HCT116 (cell line): ENCODE data around the gene DLX3. TPM values are rescaled to one million over a fixed set of nuclear protein-coding genes. Genes with fewer than 3 reads are reported as not detected.

ENCODE experiments used
- ATAC-seq: fragments of 200-7000 bp; cut with Tn5 transposase; 2 replicates; pipeline ENCODE4 v1.9.1; 2020; ENCODE audit warnings: mild to moderate bottlenecking, moderate library complexity
- BruUV-seq: library from RNA; stranded (reverse); fragments of 400-500 nt; replicated peaks from 2 replicates; lab custom pipeline; 2021; lab: Mats Ljungman, UMichigan
- CTCF ChIA-PET: fragments of 300-600 bp; sonication (Branson Sonifier 250); formaldehyde crosslinking; loops from one replicate; lab custom pipeline; 2021; ENCODE audit warnings: antibody characterized with exemption; lab: Charles Lee
- POLR2A ChIA-PET: fragments of 300-600, 350-600 bp; sonication (Branson Sonifier 250); formaldehyde crosslinking; loops from one replicate; lab custom pipeline; 2021; ENCODE audit warnings: antibody characterized with exemption; lab: Charles Lee
- RAD21 ChIA-PET, 2 experiments: fragments of 300-600 bp; sonication (Branson Sonifier 250); formaldehyde crosslinking; loops; one replicate each; lab custom pipeline; 2023; ENCODE audit warnings: low total read pairs in 2 of 2; ENCODE audit not compliant: uncharacterized antibody in 2 of 2, unreplicated experiment in 2 of 2, low non-redundant PET in 1 of 2; lab: Charles Lee
- DNase-seq: peaks from one replicate; pipeline ENCODE4 v3.0.0-alpha.2; 2010; ENCODE audit warnings: low read depth, low spot score
- H2AFZ ChIP-seq: fragments of 200-600 bp; shearing (Covaris generic), sonication (generic); 2 replicates; pipeline ENCODE4 v1.6.1; 2017; ENCODE audit warnings: low read depth, mixed run types, mixed read lengths, antibody characterized with exemption, low read length; ENCODE audit not compliant: poor library complexity, severe bottlenecking
- H3K27ac ChIP-seq: 2 replicates; pipeline ENCODE4 v1.5.1; 2012; ENCODE audit warnings: low read depth, low read length
- H3K27me3 ChIP-seq: fragments of 200-600 bp; sonication (generic); 2 replicates; pipeline ENCODE4 v1.6.1; 2016; ENCODE audit warnings: mixed run types, low read length, mixed read lengths; ENCODE audit not compliant: insufficient read depth
- H3K36me3 ChIP-seq, 2 experiments: fragments of 200-500 bp in 1 of 2; fragments of 200-600 bp in 1 of 2; sonication (Bioruptor generic) in 1 of 2; sonication (generic) in 1 of 2; 2 replicates each; pipeline versions ENCODE4 v1.5.1 to v1.6.1; 2014 to 2016; ENCODE audit warnings: low read length in 2 of 2, inconsistent platforms in 1 of 2, mixed read lengths in 1 of 2, mixed run types in 1 of 2; ENCODE audit not compliant: insufficient read depth in 2 of 2, control insufficient read depth in 1 of 2
- H3K4me1 ChIP-seq, 2 experiments: fragments of 200-600 bp in 1 of 2; sonication (generic) in 1 of 2; 2 replicates each; pipeline versions ENCODE4 v1.5.1 to v1.6.1; 2012 to 2017; ENCODE audit warnings: low read length in 2 of 2, inconsistent platforms in 1 of 2, mild to moderate bottlenecking in 1 of 2, mixed read lengths in 1 of 2, mixed run types in 1 of 2, moderate library complexity in 1 of 2; ENCODE audit not compliant: insufficient read depth in 2 of 2, control insufficient read depth in 1 of 2
- H3K4me2 ChIP-seq: fragments of 200-600 bp; sonication (generic); 2 replicates; pipeline ENCODE4 v1.6.1; 2017; ENCODE audit warnings: mixed run types, low read length, mixed read lengths
- H3K4me3 ChIP-seq, 2 experiments: fragments of 200-600 bp in 1 of 2; sonication (generic) in 1 of 2; replicated peaks in 1 of 2; 2 replicates each; pipeline ENCODE4 v1.5.1; 2011 to 2016; ENCODE audit warnings: low read length in 2 of 2, control low read depth in 1 of 2, low read depth in 1 of 2, mild to moderate bottlenecking in 1 of 2, mixed read lengths in 1 of 2, mixed run types in 1 of 2
- H3K79me2 ChIP-seq: fragments of 200-600 bp; sonication (generic); 2 replicates; pipeline ENCODE4 v1.6.1; 2017; ENCODE audit warnings: mild to moderate bottlenecking, mixed run types, low read length, moderate library complexity, mixed read lengths; ENCODE audit not compliant: insufficient read depth
- H3K9ac ChIP-seq: fragments of 200-600 bp; sonication (generic); 2 replicates; pipeline ENCODE4 v1.6.1; 2016; ENCODE audit warnings: low read length, mixed read lengths
- H3K9me2 ChIP-seq: fragments of 200-600 bp; sonication (generic), shearing (Covaris generic); 2 replicates; pipeline ENCODE4 v1.6.1; 2017; ENCODE audit warnings: mixed run types, mild to moderate bottlenecking, moderate library complexity; ENCODE audit not compliant: insufficient read depth
- H3K9me3 ChIP-seq, 2 experiments: fragments of 200-500 bp in 1 of 2; fragments of 200-600 bp in 1 of 2; sonication (Bioruptor generic) in 1 of 2; sonication (generic) in 1 of 2; 2 replicates each; pipeline ENCODE4 v1.6.1; 2014 to 2017; ENCODE audit warnings: low read length in 2 of 2, mixed read lengths in 2 of 2, inconsistent platforms in 1 of 2, low read depth in 1 of 2, mild to moderate bottlenecking in 1 of 2, mixed run types in 1 of 2, moderate library complexity in 1 of 2; ENCODE audit not compliant: control insufficient read depth in 1 of 2, insufficient read depth in 1 of 2
- H4K20me1 ChIP-seq: fragments of 200-600 bp; sonication (generic), shearing (Covaris generic); 2 replicates; pipeline ENCODE4 v1.6.1; 2017; ENCODE audit warnings: mixed run types, mild to moderate bottlenecking, moderate library complexity; ENCODE audit not compliant: insufficient read depth
- CBX3 ChIP-seq: IDR thresholded peaks from 2 replicates; pipeline ENCODE4 v1.6.1; 2012; ENCODE audit warnings: low read depth
- CEBPB ChIP-seq: IDR thresholded peaks from 2 replicates; pipeline ENCODE4 v1.6.1; 2012; ENCODE audit warnings: low read depth
- EGR1 ChIP-seq: IDR thresholded peaks from 2 replicates; pipeline ENCODE4 v1.6.1; 2012; ENCODE audit warnings: low read depth
- JUND ChIP-seq: IDR thresholded peaks from 2 replicates; pipeline ENCODE4 v1.6.1; 2012
- POLR2A ChIP-seq: IDR thresholded peaks from 2 replicates; pipeline ENCODE4 v1.7.0; 2011; ENCODE audit warnings: borderline replicate concordance; ENCODE audit not compliant: insufficient read depth, insufficient read length; ENCODE audit errors: extremely low read depth
- REST ChIP-seq: IDR thresholded peaks from 2 replicates; pipeline ENCODE4 v1.6.1; 2012; ENCODE audit warnings: low read depth
- SIN3A ChIP-seq: IDR thresholded peaks from 2 replicates; pipeline ENCODE4 v1.6.1; 2012; ENCODE audit warnings: low read depth
- SP1 ChIP-seq: IDR thresholded peaks from 2 replicates; pipeline ENCODE4 v1.6.1; 2012; ENCODE audit warnings: low read depth
- SRF ChIP-seq: IDR thresholded peaks from 2 replicates; pipeline ENCODE4 v1.6.1; 2012; ENCODE audit warnings: low read depth
- ZFX ChIP-seq: fragments of 450-650 bp; IDR thresholded peaks from 2 replicates; pipeline ENCODE4 v1.6.1; 2017
- intact Hi-C: fragments of 100-400 bp; cut with micrococcal nuclease; formaldehyde crosslinking; loops from 2 replicates; pipeline ENCODE4 v1.10.0; 2022
- total RNA-seq: library from RNA; stranded (reverse); gene quantifications from one replicate; pipeline ENCODE4 v1.2.1, GENCODE V29; 2021; ENCODE audit not compliant: unreplicated experiment

Gene DLX3
- total RNA-seq, 1 experiment from 2014 or later = not detected

GRCh38 chr17:49959183-49959935, 35.7 kb downstream of the DLX3 start:
- peak; percentile 26 for DNase-seq
- ChIA-PET CTCF (interaction anchor here (1.1 kb wide), 1 partner anchor 38 kb away, joined by 6 read pairs; no protein-coding TSS in a partner anchor), POLR2A (no interaction called here), RAD21 (no interaction called here)
- Histone ChIP-seq H3K4me1 (peaks cover 17 to 23% of the 10 kb centered on the region in 2 experiments), H3K9ac (no peak overlapping the region), H3K27me3 (no peaks in the 10 kb centered on the region), H4K20me1 (no peaks in the 10 kb centered on the region), H3K4me3 (no peak overlapping the region), H3K79me2 (no peaks in the 10 kb centered on the region), H3K27ac (no peak overlapping the region), H3K9me2 (no peaks in the 10 kb centered on the region), H3K4me2 (peak overlapping the region; percentile 54), H3K36me3 (no peaks in the 10 kb centered on the region), H3K9me3 (no peaks in the 10 kb centered on the region), H2AFZ (no peak overlapping the region)
- TF ChIP-seq ZFX = no peak
- TF ChIP-seq CEBPB = no peak
- 0 out of 2 replicates have a peak, but pooled peaks have one; percentile 5 for TF ChIP-seq CBX3
- peak; percentile 56 for TF ChIP-seq EGR1
- no peak for TF ChIP-seq SRF
- TF ChIP-seq SIN3A = no peak
- peak; percentile 62 for TF ChIP-seq SP1
- TF ChIP-seq REST = no peak
- peak; percentile 40; the same call in 1 of the 2 replicates for TF ChIP-seq JUND
- no peak for TF ChIP-seq POLR2A
- ATAC-seq = peak; percentile 82
- intact Hi-C loops = no loop called here
- no TSS peak for BruUV-seq
